ENCODE measurements around the gene R3HCC1L. TPM values are rescaled to one million over a fixed set of nuclear protein-coding genes. Genes with fewer than 3 reads are reported as not detected.

The R3HCC1L gene
- total RNA-seq, 1 donor from 2014 or later = 13.7 TPM

GRCh38 chr10:98268694-98269431, 134.4 kb downstream of the R3HCC1L start:
- Histone ChIP-seq H3K4me3 (peak overlapping the region; percentile 50), H3K4me1 (peaks cover 19% of the 10 kb centered on the region), H3K9me3 (no peaks in the 10 kb centered on the region), H3K27me3 (no peaks in the 10 kb centered on the region), H3K27ac (peak overlapping the region; percentile 72), H3K36me3 (no peaks in the 10 kb centered on the region)
- ATAC-seq (peak; percentile 2), DNase-seq (no peak)
- no peak for TF ChIP-seq CTCF (IDR thresholded peaks at IDR 0.05)
- intact Hi-C loops (cut with DNase I) = no loop called here

DNA sequence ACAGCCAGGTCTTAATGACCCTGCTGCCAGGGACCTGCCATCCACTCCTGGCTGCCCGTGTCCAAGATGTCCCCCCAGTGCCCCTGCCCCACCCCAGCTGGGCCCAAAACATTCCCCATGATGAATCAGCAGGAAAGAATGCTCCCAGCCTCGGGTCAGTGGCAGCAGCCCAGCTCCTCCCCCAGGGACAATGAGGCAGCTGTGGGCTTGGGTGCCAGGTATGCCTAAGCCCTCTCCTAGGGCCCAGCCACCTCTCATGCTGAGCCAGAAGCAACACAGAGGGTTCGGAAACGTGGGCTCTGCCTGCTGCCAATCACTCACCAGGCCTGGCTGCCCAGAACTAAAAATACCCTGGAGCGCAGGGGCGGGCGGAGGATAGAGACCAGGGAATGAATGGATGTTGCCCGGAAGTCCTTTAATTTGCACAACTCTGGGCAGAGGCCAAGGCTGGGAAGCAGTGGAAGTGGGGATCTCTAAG, 135.0 kb downstream of the R3HCC1L start:
- TF ChIP-seq CTCF (IDR thresholded peaks at IDR 0.05) = no peak
- intact Hi-C loops (cut with DNase I) = no loop called here
- ATAC-seq (peak; percentile 82), DNase-seq (peak; percentile 79)
- Histone ChIP-seq H3K27ac (peak overlapping the region; percentile 72), H3K4me3 (no peak overlapping the region), H3K9me3 (no peaks in the 10 kb centered on the region), H3K27me3 (no peaks in the 10 kb centered on the region), H3K36me3 (no peaks in the 10 kb centered on the region), H3K4me1 (peaks cover 19% of the 10 kb centered on the region)

DNA sequence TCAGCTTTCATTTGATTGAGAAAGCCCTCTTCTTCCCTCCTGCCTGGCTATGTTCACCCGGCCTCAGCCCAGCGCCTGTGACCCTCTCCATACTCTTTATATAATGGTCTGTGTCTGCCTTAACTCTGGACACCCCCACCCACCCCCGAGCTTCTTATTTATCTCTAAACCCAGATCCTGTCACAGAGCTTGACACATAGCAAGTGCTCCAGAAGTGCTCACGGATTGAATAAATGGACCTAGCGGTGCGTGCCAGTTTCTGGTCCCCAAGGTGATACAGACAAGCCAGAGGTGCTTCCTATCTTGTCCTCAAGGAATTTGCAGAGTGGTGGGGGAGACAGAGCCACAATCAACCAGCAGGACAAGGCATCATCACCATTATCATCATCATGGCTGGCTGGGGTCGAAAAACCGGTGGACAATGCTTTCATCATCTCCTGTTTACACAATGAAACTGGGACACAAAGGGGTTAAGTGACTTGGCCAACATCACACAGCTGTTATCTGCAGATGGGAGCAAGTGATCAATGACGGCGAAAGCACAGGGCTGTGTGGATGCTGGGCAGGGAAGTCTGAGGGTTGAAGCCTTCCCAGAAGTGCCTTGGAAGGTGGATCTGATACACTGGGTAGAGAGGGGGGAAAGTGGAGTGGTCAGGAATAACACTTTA, 135.8 kb downstream of the R3HCC1L start:
- ATAC-seq (no peak), DNase-seq (no peak)
- intact Hi-C loops (cut with DNase I) = no loop called here
- H3K27me3 ChIP-seq = no peaks in the 10 kb centered on the region
- H3K27ac ChIP-seq = peak overlapping the region; percentile 60
- TF ChIP-seq CTCF (IDR thresholded peaks at IDR 0.05) = no peak
- H3K36me3 ChIP-seq = no peaks in the 10 kb centered on the region
- peaks cover 19% of the 10 kb centered on the region for H3K4me1 ChIP-seq
- no peak overlapping the region for H3K4me3 ChIP-seq
- H3K9me3 ChIP-seq = no peaks in the 10 kb centered on the region

DNA sequence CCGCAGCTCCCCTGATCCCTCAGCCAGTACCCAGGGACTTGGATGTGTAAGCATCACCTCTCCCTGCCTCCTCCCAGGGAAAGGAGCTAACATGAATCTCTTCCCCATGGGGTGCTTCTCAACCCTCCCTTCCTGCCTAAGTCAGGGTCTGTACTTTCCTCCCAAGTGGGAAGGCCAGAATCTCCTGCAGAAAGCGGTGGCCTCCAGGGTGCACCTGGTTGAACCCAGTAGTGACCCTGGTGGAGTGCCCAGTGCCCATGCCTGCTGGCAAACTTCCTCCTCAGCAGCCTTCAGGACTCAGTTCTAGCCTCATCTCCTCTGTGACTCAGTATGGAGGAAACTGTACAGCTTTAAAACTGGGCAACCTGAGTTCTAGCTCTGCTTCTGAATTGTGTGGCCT, 136.3 kb downstream of the R3HCC1L start:
- Histone ChIP-seq H3K27ac (no peak overlapping the region), H3K27me3 (no peaks in the 10 kb centered on the region), H3K4me3 (no peak overlapping the region), H3K9me3 (no peaks in the 10 kb centered on the region), H3K4me1 (peaks cover 19% of the 10 kb centered on the region), H3K36me3 (no peaks in the 10 kb centered on the region)
- DNase-seq (no peak), ATAC-seq (no peak)
- no peak for TF ChIP-seq CTCF (IDR thresholded peaks at IDR 0.05)
- intact Hi-C loops (cut with DNase I) = no loop called here

DNA sequence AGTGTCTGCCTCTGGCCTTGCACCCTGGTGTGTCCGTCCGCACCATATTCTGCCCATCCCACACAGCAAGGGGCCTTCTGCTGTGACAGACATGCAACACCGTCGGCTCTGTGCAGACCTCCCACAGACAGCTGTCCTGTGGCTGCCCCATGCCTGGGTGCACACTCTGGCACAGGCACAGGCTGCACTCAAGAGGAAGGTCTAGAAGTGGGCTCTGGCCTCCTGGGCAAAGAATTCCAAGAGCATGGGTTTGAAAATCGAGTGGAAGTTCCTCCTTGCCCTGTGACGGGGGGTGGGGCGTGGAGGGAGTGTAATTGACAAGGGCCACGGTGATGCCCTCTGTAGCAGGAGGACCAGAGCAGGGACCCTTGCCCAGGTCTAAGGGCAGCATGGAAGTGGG, 137.8 kb downstream of the R3HCC1L start:
- H3K4me1 ChIP-seq = peaks cover 19% of the 10 kb centered on the region
- no peak for DNase-seq
- H3K9me3 ChIP-seq = no peaks in the 10 kb centered on the region
- intact Hi-C loops (cut with DNase I) = no loop called here
- no peak for ATAC-seq
- H3K4me3 ChIP-seq = no peak overlapping the region
- no peak overlapping the region for H3K27ac ChIP-seq
- H3K36me3 ChIP-seq = no peaks in the 10 kb centered on the region
- no peak for TF ChIP-seq CTCF (IDR thresholded peaks at IDR 0.05)
- H3K27me3 ChIP-seq = no peaks in the 10 kb centered on the region
